C4-2B (cell line): ENCODE data around the gene MEG3.
"Not testable (repeated sequence)": the region's sequence is repeated elsewhere in the genome, so short reads cannot be mapped to it uniquely, and the experiment has no call there.

ENCODE experiments used
- H3K27ac ChIP-seq: fragments of 450-650 bp; 2 replicates; pipeline ENCODE4 v1.5.1; 2017
- ZFX ChIP-seq: fragments of 450-650 bp; IDR thresholded peaks from 2 replicates; pipeline ENCODE4 v1.6.1; 2017
- TF ChIP-seq, protein P1 (sequence below): fragments of 450-650 bp; conservative IDR thresholded peaks from 2 replicates; pipeline ENCODE4 v1.5.1; 2017; ENCODE audit warnings: mild to moderate bottlenecking

MEG3 gene

GRCh38 chr14:100816286-100816949, 9.5 kb upstream of the MEG3 start:
- no peak overlapping the region for H3K27ac ChIP-seq

DNA sequence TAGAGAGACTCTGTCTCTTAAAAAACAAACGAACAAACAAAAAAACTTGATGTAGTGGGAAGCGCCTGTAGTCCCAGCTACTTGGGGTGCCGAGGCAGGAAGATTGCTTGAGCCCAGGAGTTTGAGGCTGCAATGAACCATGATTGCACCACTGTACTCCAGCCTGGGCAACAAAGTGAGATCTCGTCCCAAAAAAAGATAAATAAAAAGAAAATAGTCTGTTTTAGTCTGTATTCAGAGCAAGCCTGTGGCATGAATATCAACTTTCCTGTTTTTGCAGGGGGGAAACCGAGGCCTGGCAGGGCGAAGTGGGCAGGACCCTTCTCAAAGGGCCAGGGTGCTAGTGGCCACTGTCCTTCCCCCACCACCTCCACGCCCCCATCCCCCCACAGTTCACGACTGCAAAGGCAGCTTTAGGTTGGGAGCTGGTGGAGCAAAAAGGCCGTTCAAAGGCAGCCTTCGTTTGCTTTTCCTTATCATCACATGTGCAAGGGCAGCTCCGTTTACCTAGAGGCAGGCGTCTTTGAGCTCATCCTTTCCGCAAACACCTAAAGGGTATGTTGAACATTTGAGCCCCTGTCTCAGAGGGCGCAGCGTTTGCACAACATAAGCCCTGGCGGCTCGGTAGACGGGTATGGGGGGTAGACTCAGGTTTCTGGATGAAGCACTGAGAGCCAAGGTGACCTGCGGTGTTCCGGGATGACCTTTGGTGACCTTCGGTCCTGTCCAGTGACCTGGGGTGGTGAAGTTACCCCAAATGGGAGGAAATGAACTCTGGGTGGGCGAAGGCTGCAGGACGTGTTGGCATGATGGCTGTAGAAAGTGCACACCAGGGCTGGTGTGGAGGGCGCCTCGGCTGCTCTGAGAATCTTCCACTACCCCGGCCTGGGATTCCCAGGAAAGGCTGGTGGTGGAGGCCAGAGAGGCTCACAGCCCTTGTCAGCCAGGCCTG, 8.7 kb upstream of the MEG3 start:
- no peak overlapping the region for H3K27ac ChIP-seq
- TF ChIP-seq ZFX: no peak; the same call in 1 of the 2 replicates
- TF ChIP-seq, protein P1, sequence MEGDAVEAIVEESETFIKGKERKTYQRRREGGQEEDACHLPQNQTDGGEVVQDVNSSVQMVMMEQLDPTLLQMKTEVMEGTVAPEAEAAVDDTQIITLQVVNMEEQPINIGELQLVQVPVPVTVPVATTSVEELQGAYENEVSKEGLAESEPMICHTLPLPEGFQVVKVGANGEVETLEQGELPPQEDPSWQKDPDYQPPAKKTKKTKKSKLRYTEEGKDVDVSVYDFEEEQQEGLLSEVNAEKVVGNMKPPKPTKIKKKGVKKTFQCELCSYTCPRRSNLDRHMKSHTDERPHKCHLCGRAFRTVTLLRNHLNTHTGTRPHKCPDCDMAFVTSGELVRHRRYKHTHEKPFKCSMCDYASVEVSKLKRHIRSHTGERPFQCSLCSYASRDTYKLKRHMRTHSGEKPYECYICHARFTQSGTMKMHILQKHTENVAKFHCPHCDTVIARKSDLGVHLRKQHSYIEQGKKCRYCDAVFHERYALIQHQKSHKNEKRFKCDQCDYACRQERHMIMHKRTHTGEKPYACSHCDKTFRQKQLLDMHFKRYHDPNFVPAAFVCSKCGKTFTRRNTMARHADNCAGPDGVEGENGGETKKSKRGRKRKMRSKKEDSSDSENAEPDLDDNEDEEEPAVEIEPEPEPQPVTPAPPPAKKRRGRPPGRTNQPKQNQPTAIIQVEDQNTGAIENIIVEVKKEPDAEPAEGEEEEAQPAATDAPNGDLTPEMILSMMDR: no peak

More at GRCh38 chr14:100816286-100816949, 9.5 kb upstream of the MEG3 start:
- TF ChIP-seq, protein P1: no peak
- no peak for TF ChIP-seq ZFX

GRCh38 chr14:100818221-100818699, 7.7 kb upstream of the MEG3 start:
- TF ChIP-seq, protein P1: no peak
- no peak overlapping the region for H3K27ac ChIP-seq

DNA sequence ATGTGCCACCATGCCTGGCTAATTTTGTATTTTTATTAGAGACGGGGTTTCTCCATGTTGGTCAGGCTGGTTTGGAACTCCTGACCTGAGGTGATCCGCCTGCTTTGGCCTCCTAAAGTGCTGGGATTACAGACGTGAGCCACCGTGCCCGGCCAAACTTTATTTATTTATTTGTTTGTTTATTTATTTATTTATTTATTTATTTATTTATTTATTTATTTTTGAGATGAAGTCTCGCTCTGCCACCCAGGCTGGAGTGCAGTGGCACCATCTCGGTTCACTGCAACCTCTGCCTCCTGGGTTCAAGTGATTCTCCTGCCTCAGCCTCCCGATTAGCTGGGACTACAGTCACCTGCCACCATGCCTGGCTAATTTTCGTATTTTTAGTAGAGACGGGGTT, 7.0 kb upstream of the MEG3 start:
- H3K27ac ChIP-seq: not testable (repeated sequence)

DNA sequence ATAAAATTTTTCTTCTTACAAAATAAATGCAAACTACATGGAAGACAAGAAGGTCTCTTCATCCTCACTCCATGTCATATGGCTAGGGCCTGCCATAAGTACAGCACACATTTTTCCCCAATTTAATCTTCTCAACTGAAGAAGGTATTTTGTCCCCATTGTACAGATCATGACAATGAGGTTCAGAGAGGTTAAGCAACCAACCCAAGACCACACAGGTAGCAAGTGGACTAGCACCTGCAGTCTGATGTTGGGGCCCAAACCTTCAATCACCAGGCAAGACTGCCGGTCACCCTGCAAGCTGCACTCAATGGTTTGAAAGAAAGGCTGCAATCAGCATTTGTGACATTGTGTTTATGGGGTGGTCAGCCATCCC, 6.5 kb upstream of the MEG3 start:
- no peak overlapping the region for H3K27ac ChIP-seq
- TF ChIP-seq ZFX: no peak
- TF ChIP-seq, protein P1: no peak

DNA sequence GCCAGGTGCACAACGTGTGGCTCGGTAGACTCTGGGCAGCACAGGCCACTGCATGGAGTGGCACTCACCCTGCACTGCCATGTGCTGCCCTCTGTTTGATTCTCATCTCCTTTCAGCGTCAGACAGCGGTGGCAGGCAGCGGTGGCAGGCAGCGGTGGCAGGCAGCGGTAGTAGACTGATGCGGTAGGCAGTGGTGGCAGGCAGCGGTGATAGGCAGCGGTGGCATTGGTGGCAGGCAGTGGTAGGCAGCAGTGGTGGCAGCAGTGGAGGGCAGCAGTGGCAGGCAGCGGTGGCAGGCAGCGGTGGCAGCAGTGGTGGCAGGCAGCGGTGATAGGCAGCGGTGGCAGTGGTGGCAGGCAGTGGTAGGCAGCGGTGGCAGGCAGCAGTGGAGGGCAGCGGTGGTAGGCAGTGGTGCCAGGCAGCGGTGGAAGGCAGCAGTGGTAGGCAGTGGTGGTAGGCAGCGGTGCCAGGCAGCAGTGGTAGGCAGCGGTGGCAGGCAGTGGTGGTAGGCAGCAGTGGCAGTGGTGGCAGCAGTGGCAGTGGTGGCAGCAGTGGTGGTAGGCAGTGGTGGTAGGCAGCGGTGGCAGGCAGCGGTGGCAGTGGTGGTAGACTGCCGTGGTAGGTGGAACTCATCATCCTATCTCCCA, 6.0 kb upstream of the MEG3 start:
- TF ChIP-seq ZFX: no peak
- TF ChIP-seq, protein P1: no peak
- no peak overlapping the region for H3K27ac ChIP-seq

DNA sequence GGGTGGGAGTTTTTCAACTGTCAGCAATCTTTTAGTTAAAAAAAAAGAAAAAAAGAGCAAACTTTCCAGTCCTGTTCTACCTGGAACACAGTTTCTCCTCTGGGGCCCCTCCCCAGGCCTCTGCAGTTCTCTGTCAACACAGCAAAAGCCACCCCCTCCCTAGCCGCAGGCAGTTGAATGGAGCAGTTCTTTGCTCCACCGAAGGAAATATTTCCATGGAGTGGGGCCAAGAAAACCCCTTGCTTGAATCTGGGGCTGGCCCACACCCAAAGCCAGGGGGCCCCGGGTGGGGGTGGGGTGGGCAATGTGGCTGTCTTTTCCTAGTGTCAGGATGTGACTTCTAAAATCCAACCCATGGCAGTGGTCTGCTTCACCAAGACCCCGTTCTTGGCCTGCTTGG, 5.0 kb upstream of the MEG3 start:
- no peak for TF ChIP-seq ZFX
- TF ChIP-seq, protein P1: no peak
- no peak overlapping the region for H3K27ac ChIP-seq
